HG03354 (cell line): Measurements from ENCODE around the gene CLDN10.

Experiments used
- ATAC-seq: cut with Tn5 transposase; IDR thresholded peaks from one replicate; pipeline ENCODE4 v1.9.1; 2021; ENCODE audit warnings: mild to moderate bottlenecking; ENCODE audit not compliant: unreplicated experiment, poor library complexity, severe bottlenecking

CLDN10 gene

GRCh38 chr13:95629071-95629470 lies 76.6 kb downstream of the CLDN10 start:
- no peak for ATAC-seq
